HG02623 (cell line): ENCODE measurements around the gene FBXW5.

Experiments
- ATAC-seq: cut with Tn5 transposase; IDR thresholded peaks from one replicate; pipeline ENCODE4 v1.9.1; 2021; ENCODE audit warnings: moderate library complexity; ENCODE audit not compliant: unreplicated experiment

The FBXW5 gene

DNA sequence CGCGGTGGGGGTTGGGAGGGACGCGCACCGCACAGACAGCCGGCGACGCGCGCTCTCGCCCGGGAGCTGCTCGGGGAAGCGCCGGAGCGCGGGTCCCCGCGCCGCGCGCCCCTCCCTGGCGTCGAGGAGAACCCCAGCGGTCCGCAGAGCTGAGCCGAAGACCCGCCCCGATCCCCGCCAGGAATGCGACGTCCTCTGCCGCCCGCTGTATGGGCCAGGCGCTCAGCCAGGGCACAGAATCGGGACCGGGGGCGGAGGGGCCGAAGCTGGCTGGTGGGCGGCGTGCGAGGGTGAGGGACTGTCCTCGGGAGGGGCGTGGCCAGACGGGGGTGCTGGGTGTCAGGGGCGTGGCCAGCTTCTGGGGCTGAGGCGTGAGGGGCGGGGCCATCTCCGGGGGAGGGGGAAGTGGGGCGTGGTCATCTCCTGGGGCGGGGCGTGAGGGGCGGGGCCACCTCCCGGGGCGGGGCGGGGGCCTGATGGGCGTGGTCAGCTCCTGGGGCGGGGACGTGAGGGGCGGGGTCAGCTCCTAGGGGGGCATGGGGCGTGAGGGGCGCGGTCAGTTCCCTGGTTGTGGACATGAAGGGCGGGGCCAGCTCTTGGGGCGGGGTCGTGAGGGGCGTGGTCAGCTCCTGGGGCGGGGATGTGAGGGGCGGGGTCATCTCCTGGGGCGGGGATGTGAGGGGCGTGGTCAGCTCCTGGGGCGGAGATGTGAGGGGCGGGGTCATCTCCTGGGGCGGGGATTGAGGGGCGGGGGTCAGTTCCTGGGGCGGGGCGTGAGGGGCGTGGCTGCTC is 33.7 kb upstream of the FBXW5 start:
- no peak for ATAC-seq

DNA sequence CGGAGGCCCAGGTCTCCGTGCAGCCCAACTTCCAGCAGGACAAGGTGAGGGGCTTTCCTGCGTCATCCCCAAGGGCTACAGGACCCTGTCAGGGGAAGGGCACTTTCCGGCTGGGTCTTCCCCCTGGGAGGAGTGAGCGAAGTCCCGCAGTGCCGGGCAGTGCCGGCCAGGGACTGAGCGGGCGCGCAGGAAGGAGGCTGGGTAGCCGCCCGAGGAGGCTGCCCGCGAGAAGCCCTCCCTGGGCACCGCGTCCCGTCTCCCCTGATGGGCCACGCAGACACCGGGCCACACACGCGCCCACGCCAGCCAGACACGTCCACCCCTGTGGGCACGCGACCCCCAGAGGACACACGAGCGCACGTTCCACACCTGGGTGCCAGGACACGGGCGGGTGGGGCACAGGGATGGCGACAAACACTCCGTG is 33.1 kb upstream of the FBXW5 start:
- ATAC-seq = no peak

DNA sequence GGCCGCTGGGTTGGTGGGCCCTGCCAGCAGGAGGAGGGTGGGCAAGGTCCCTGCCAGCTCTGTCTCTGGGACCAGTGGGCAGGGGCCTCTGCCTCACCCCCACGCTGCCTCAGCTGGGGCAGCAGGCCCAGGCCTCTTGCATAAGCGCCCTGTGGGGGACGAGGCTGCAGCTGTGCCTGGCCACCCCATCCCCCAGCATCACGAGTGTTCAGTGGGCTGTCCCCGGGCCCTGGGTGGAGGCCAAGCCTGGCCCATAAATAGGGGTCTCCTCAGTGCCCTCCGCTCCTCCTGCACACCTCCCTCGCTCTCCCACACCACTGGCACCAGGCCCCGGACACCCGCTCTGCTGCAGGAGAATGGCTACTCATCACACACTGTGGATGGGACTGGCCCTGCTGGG is 32.7 kb upstream of the FBXW5 start, which contains the start of gene PTGDS:
Gene PTGDS (plus strand): TSS at position 282 of the 400 bp plus-strand sequence. CDS start 75 bp downstream, at position 357.
- ATAC-seq = no peak

- no peak for ATAC-seq
Measured at GRCh38 chr9:136975644-136976043, 31.1 kb upstream of the FBXW5 start.

GRCh38 chr9:136974817-136975535 is 30.4 kb upstream of the FBXW5 start:
- no peak for ATAC-seq

- ATAC-seq = no peak
Measured at GRCh38 chr9:136973618-136974617, 29.4 kb upstream of the FBXW5 start.

GRCh38 chr9:136972743-136973142 is 28.2 kb upstream of the FBXW5 start:
- ATAC-seq = no peak

DNA sequence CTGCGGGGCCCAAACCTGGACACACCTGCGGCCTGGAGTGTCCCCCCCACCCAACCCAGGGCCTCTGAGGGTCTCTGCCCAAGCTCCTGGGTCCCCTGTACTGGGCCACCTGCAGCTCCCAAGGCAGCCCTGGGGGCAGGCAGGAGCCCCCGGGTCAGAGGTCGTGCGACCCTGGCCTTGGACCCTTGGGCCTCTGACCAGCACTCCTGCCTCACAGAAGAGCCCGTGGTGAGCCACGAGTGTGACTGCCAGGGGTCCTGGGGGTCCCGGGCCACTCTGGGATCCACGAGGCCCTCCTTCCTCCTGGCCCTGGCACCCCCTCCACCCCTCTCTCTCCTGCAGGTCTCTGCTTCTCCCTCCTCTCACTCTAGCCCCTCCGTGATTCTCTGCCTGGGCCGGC is 27.8 kb upstream of the FBXW5 start:
- ATAC-seq = no peak

GRCh38 chr9:136971746-136972145 is 27.2 kb upstream of the FBXW5 start:
- no peak for ATAC-seq

DNA sequence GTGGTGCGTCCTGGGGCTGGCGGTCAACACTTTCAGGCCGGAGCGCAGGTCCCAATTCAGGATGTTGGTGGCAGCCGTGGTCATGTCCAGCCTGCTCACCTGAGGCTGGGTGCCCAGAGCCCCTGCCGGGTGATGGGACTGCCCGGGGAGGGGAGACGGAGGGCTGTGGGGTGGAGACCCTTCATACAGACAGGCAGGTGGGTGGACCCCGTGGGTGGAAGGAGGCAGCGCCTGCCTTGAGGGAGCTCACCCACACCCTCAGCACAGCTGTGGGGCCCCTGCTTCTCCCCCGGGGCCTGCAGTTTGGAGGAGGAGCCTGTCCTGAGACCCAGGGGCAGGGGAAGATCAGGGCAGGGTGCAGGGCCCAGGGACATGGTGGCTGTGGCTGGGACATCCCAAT is 25.8 kb upstream of the FBXW5 start:
- ATAC-seq = no peak

DNA sequence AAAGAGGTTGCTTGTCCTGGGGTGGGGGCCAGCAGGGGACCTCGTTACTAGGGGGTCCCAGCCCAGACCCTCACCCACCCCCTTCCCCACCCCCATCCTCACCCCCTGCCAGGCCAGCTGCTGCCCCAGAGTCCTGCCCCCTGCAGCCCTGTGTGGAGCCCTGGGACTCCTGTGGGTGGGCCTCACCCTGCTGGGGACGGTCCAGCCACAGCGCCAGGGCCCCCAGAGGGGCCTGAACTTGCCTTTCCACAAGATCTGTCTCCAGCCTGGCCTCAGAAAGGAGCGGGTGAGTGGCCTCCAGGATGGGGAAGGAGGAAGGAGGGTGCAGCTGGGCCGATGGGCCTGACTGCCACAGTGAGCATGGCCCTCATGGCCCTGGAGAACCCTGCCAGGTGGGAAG is 25.2 kb upstream of the FBXW5 start:
- no peak for ATAC-seq

- no peak for ATAC-seq
Measured at GRCh38 chr9:136969150-136969549, 24.6 kb upstream of the FBXW5 start.

DNA sequence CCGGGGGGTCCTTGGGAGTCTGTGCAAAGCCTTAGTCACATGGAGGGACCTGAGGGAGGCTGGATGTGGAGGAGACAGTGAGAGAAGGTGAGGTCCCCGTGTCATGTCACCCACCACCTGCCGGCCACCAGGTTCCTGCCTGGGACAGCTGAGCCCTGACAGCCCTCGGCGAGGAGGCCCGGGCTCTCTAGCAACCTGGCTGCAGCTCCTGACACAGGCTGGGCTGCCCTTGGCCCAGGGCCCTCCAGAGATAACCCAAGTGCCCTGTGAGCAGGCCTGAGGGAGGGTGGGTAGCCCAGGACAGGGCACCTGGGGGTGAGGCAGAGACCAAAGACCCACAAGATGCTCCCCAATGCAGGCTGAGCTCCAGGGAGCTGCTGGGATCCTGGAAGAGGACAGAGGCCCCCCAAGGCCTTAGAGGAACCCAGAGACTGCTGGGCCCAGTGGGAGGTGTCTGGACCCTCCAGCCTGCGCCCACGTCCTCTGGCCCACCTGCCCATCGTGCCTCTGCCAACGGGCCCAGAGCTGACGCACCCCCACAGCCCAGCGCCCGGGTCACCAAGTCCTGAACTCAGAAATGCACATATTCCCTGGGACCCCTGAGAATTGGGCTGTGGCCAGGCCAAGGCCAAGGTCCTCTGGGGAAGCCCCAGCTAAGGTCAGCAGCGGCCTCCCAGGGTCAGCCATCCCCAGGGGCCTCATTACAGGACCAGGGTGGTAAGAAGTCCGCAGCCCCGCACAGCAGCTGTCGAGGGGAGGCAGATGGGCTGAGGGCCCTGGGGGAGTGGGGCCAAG is 24.0 kb upstream of the FBXW5 start:
- ATAC-seq = no peak

DNA sequence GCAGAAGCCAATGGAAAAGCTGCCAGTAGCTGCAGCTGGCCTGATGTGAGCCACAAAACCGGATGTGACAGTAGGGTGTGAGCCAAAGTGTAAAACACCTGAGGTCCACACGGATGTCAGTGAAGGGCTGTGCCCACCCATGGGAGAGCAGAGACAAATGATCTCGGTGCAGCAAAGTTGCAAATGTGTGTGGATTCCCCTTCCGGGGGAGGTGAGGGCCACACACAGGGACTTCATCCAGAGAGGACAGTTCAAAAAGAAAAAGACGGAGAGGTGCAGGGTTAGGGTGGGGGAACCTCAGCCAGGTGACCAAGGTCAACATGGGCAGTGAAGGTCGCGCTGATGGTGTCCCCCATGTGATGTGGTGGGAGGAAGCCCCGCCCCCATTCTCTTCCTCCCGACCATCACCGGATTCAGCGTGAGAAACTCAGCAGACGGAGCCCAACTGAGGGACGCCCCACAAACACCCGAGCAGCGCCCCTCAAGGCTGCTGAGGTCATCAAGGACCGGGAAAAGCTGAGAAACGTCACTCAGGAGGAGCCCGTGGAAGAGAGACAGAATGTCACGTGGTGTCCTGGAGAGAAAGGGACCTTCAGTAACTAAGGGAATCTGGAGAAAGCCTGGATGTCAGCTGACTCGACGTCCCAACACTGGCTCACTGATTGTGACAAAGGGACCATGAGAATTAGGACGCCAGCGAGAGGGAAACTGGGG is 21.4 kb upstream of the FBXW5 start:
- no peak for ATAC-seq

- ATAC-seq = no peak
Measured at GRCh38 chr9:136964833-136965422, 20.4 kb upstream of the FBXW5 start.

GRCh38 chr9:136964171-136964689 is 19.7 kb upstream of the FBXW5 start:
- no peak for ATAC-seq

DNA sequence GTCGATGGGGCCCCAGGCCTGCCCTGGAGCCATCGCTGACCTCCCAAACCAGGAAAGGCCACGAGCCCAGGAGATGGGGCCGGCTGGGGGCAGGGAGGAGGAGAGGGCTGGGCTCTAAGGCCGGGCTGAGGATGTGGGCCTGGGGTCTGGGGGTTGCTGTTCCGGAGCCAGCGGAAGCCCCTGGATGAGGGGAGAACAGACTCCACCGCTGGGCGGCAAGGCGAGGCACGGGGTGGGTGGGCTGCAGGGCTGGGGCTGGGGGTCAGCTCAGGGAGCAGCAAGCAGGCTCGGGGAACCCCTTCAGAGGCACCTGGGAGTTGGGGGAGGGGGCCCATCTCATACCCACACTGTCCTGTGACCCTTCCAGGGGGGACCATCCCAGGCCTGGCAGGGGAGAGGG is 19.2 kb upstream of the FBXW5 start:
- ATAC-seq = no peak

DNA sequence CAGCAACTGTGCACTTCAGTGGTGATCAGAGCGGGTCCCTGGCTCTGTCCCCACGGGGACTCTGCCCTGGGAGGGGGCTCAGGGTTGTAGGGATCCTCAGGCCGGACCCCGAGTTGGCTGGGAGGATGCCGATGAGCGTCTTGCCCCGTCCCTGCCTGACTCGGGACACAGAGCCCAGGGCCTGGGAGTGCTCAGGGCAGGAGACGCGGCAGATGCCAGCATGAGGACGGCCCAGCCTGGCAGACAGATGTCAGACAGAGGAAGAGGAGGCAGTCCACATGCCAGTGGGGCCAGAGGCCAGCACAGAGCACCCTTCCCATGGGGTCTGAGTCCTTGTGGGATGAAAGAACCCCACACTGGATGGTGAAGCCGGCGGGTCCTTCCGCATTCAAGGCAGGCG is 18.8 kb upstream of the FBXW5 start:
- no peak for ATAC-seq

GRCh38 chr9:136962701-136963248 is 18.2 kb upstream of the FBXW5 start:
- ATAC-seq = no peak
